Measurements from ENCODE around the gene DIAPH2. TPM values are rescaled to one million over a fixed set of nuclear protein-coding genes. Genes with fewer than 3 reads are reported as not detected.

Gene DIAPH2
- total and polyA plus RNA-seq, 2 experiments from 2014 or later, result 7.5 to 8.1 TPM

GRCh38 chrX:96689991-96690390 lies 5.3 kb downstream of the DIAPH2 start:
- H4K20me1 ChIP-seq (ENCODE audit: insufficient read depth), result no peaks in the 10 kb centered on the region
- H3K9ac ChIP-seq, result no peak overlapping the region
- peak; percentile 28 for DNase-seq
- H3K9me2 ChIP-seq (ENCODE audit: insufficient read depth), result no peaks in the 10 kb centered on the region
- H2AFZ ChIP-seq, result no peak overlapping the region
- H3K4me3 ChIP-seq, result no peak overlapping the region
- H3K36me3 ChIP-seq (ENCODE audit: low read depth), result no peaks in the 10 kb centered on the region
- no peaks in the 10 kb centered on the region for H3K27me3 ChIP-seq (replicated peaks; ENCODE audit: insufficient read depth)
- H3K27ac ChIP-seq, result no peak overlapping the region
- TF ChIP-seq EZH2phosphoT487 (IDR thresholded peaks at IDR 0.05; ENCODE audit: insufficient read depth, low read depth) (no peak), EZH2 (IDR thresholded peaks at IDR 0.05; ENCODE audit: insufficient read depth, poor library complexity, severe bottlenecking) (no peak)
- H3K9me3 ChIP-seq (ENCODE audit: low read depth), result no peaks in the 10 kb centered on the region
- H3K79me2 ChIP-seq (ENCODE audit: insufficient read depth), result peaks cover 58% of the 10 kb centered on the region
- H3F3A ChIP-seq (ENCODE audit: insufficient read depth), result peaks cover 22% of the 10 kb centered on the region; the same call in 1 of the 2 replicates
- 12 to 29% methylated on average over 2 of the region's 2 CpGs for WGBS, 2 experiments (ENCODE audit: low coverage in 1 of 2, low lambda C conversion rate in 2 of 2, missing lambda C conversion rate in 2 of 2)
- H3K4me2 ChIP-seq (ENCODE audit: unreplicated experiment), result no peak overlapping the region
- peaks cover 16% of the 10 kb centered on the region for H3K4me1 ChIP-seq (ENCODE audit: insufficient read depth)
- in situ Hi-C loops (cut with MboI), result no loop called here

GRCh38 chrX:96692454-96692853 lies 7.8 kb downstream of the DIAPH2 start:
- no peak overlapping the region for H3K4me3 ChIP-seq
- in situ Hi-C loops (cut with MboI), result no loop called here
- H3K4me1 ChIP-seq (ENCODE audit: insufficient read depth), result peaks cover 9% of the 10 kb centered on the region
- TF ChIP-seq EZH2phosphoT487 (IDR thresholded peaks at IDR 0.05; ENCODE audit: insufficient read depth, low read depth) (no peak), EZH2 (IDR thresholded peaks at IDR 0.05; ENCODE audit: insufficient read depth, poor library complexity, severe bottlenecking) (no peak)
- peak; percentile 60 for DNase-seq
- peak overlapping the region; percentile 41 for H3K27ac ChIP-seq
- peaks cover 53% of the 10 kb centered on the region for H3K79me2 ChIP-seq (ENCODE audit: insufficient read depth)
- H3K9ac ChIP-seq, result no peak overlapping the region
- H3K4me2 ChIP-seq (ENCODE audit: unreplicated experiment), result peak overlapping the region; percentile 30
- peaks cover 15% of the 10 kb centered on the region; the same call in 1 of the 2 replicates for H3F3A ChIP-seq (ENCODE audit: insufficient read depth)
- WGBS, 2 experiments (ENCODE audit: low coverage in 1 of 2, low lambda C conversion rate in 2 of 2, missing lambda C conversion rate in 2 of 2), result 0 to 13% methylated on average over 1 of the region's 1 CpG
- H2AFZ ChIP-seq, result no peak overlapping the region
- H3K27me3 ChIP-seq (replicated peaks; ENCODE audit: insufficient read depth), result no peaks in the 10 kb centered on the region
- H4K20me1 ChIP-seq (ENCODE audit: insufficient read depth), result no peaks in the 10 kb centered on the region
- no peaks in the 10 kb centered on the region for H3K36me3 ChIP-seq (ENCODE audit: low read depth)
- no peaks in the 10 kb centered on the region for H3K9me3 ChIP-seq (ENCODE audit: low read depth)
- H3K9me2 ChIP-seq (ENCODE audit: insufficient read depth), result no peaks in the 10 kb centered on the region

- Histone ChIP-seq H3K4me3 (no peak overlapping the region), H3K36me3 (ENCODE audit: low read depth) (no peaks in the 10 kb centered on the region), H3K9ac (no peak overlapping the region), H3K9me2 (ENCODE audit: insufficient read depth) (no peaks in the 10 kb centered on the region), H3K27me3 (replicated peaks; ENCODE audit: insufficient read depth) (no peaks in the 10 kb centered on the region), H3F3A (ENCODE audit: insufficient read depth) (peaks cover 15% of the 10 kb centered on the region; the same call in 1 of the 2 replicates), H3K79me2 (ENCODE audit: insufficient read depth) (peaks cover 49% of the 10 kb centered on the region), H3K4me2 (ENCODE audit: unreplicated experiment) (peak overlapping the region; percentile 30), H2AFZ (no peak overlapping the region), H3K4me1 (ENCODE audit: insufficient read depth) (peaks cover 9% of the 10 kb centered on the region), H3K9me3 (ENCODE audit: low read depth) (no peaks in the 10 kb centered on the region), H4K20me1 (ENCODE audit: insufficient read depth) (no peaks in the 10 kb centered on the region), H3K27ac (peak overlapping the region; percentile 41)
- in situ Hi-C loops (cut with MboI), result no loop called here
- peak; percentile 49 for DNase-seq
- TF ChIP-seq EZH2phosphoT487 (IDR thresholded peaks at IDR 0.05; ENCODE audit: insufficient read depth, low read depth) (no peak), EZH2 (IDR thresholded peaks at IDR 0.05; ENCODE audit: insufficient read depth, poor library complexity, severe bottlenecking) (no peak)
Observed at GRCh38 chrX:96692890-96693289, 8.2 kb downstream of the DIAPH2 start.

GRCh38 chrX:96693407-96693806 lies 8.8 kb downstream of the DIAPH2 start:
- no peaks in the 10 kb centered on the region for H3K9me3 ChIP-seq (ENCODE audit: low read depth)
- DNase-seq, result no peak
- peak overlapping the region; percentile 30 for H3K4me2 ChIP-seq (ENCODE audit: unreplicated experiment)
- peaks cover 15% of the 10 kb centered on the region; the same call in 1 of the 2 replicates for H3F3A ChIP-seq (ENCODE audit: insufficient read depth)
- H3K36me3 ChIP-seq (ENCODE audit: low read depth), result no peaks in the 10 kb centered on the region
- WGBS, 2 experiments (ENCODE audit: low coverage in 1 of 2, low lambda C conversion rate in 2 of 2, missing lambda C conversion rate in 2 of 2), result 97 to 100% methylated on average over 6 of the region's 6 CpGs
- no peak overlapping the region for H2AFZ ChIP-seq
- H3K4me3 ChIP-seq, result no peak overlapping the region
- no peak overlapping the region for H3K9ac ChIP-seq
- no peaks in the 10 kb centered on the region for H3K27me3 ChIP-seq (replicated peaks; ENCODE audit: insufficient read depth)
- TF ChIP-seq EZH2 (IDR thresholded peaks at IDR 0.05; ENCODE audit: insufficient read depth, poor library complexity, severe bottlenecking) (no peak), EZH2phosphoT487 (IDR thresholded peaks at IDR 0.05; ENCODE audit: insufficient read depth, low read depth) (no peak)
- H3K4me1 ChIP-seq (ENCODE audit: insufficient read depth), result peaks cover 9% of the 10 kb centered on the region
- H4K20me1 ChIP-seq (ENCODE audit: insufficient read depth), result no peaks in the 10 kb centered on the region
- H3K79me2 ChIP-seq (ENCODE audit: insufficient read depth), result peaks cover 44% of the 10 kb centered on the region
- no peaks in the 10 kb centered on the region for H3K9me2 ChIP-seq (ENCODE audit: insufficient read depth)
- in situ Hi-C loops (cut with MboI), result no loop called here
- H3K27ac ChIP-seq, result peak overlapping the region; percentile 41

- H3K4me1 ChIP-seq (ENCODE audit: insufficient read depth), result peaks cover 9% of the 10 kb centered on the region
- no peak overlapping the region for H3K9ac ChIP-seq
- H3K79me2 ChIP-seq (ENCODE audit: insufficient read depth), result peaks cover 25% of the 10 kb centered on the region
- H3K36me3 ChIP-seq (ENCODE audit: low read depth), result no peaks in the 10 kb centered on the region
- no peaks in the 10 kb centered on the region for H4K20me1 ChIP-seq (ENCODE audit: insufficient read depth)
- no peak for DNase-seq
- H3K27ac ChIP-seq, result no peak overlapping the region
- H3K27me3 ChIP-seq (replicated peaks; ENCODE audit: insufficient read depth), result no peaks in the 10 kb centered on the region
- H3F3A ChIP-seq (ENCODE audit: insufficient read depth), result peaks cover 15% of the 10 kb centered on the region; the same call in 1 of the 2 replicates
- H3K9me3 ChIP-seq (ENCODE audit: low read depth), result no peaks in the 10 kb centered on the region
- no peak for TF ChIP-seq EZH2 (IDR thresholded peaks at IDR 0.05; ENCODE audit: insufficient read depth, poor library complexity, severe bottlenecking)
- no peak for TF ChIP-seq EZH2phosphoT487 (IDR thresholded peaks at IDR 0.05; ENCODE audit: insufficient read depth, low read depth)
- H3K4me2 ChIP-seq (ENCODE audit: unreplicated experiment), result no peak overlapping the region
- WGBS, 2 experiments (ENCODE audit: low coverage in 1 of 2, low lambda C conversion rate in 2 of 2, missing lambda C conversion rate in 2 of 2), result 100% methylated on average over 4 of the region's 4 CpGs
- H3K4me3 ChIP-seq, result no peak overlapping the region
- H3K9me2 ChIP-seq (ENCODE audit: insufficient read depth), result no peaks in the 10 kb centered on the region
- H2AFZ ChIP-seq, result no peak overlapping the region
- in situ Hi-C loops (cut with MboI), result no loop called here
Observed at GRCh38 chrX:96696462-96696861, 11.8 kb downstream of the DIAPH2 start.

Measured in GM23248 (cell line).